Esophagus (tissue), 2 donors: ENCODE results near the gene AATK. TPM values are rescaled to one million over a fixed set of nuclear protein-coding genes. Genes with fewer than 3 reads are reported as not detected.

Source experiments
- H3K27ac ChIP-seq, 2 donors: one replicate each; pipeline ENCODE4 v1.5.1; 2013; ENCODE audit warnings: low read depth in 2 of 2, mild to moderate bottlenecking in 2 of 2, inconsistent platforms in 1 of 2, low read length in 1 of 2, moderate library complexity in 1 of 2
- H3K27me3 ChIP-seq, 2 donors: one replicate each; pipeline ENCODE4 v1.6.1; 2013; ENCODE audit warnings: low read length in 2 of 2, control low read depth in 1 of 2, mild to moderate bottlenecking in 1 of 2; ENCODE audit not compliant: insufficient read depth in 2 of 2, control insufficient read depth in 1 of 2
- H3K36me3 ChIP-seq, 2 donors: one replicate each; pipeline ENCODE4 v1.6.1; 2013; ENCODE audit warnings: low read length in 1 of 2; ENCODE audit not compliant: control insufficient read depth in 2 of 2, insufficient read depth in 2 of 2
- H3K4me1 ChIP-seq, 2 donors: one replicate each; pipeline ENCODE4 v1.6.1; 2013; ENCODE audit warnings: low read length in 1 of 2; ENCODE audit not compliant: control insufficient read depth in 2 of 2, insufficient read depth in 2 of 2
- H3K4me3 ChIP-seq, 2 donors: one replicate each; pipeline ENCODE4 v1.5.1; 2013; ENCODE audit warnings: low read length in 2 of 2, mild to moderate bottlenecking in 2 of 2, low read depth in 1 of 2, moderate library complexity in 1 of 2
- H3K9me3 ChIP-seq, 2 donors: one replicate each; pipeline ENCODE4 v1.6.1; 2013; ENCODE audit warnings: mild to moderate bottlenecking in 2 of 2, low read depth in 1 of 2, low read length in 1 of 2, moderate library complexity in 1 of 2; ENCODE audit not compliant: control insufficient read depth in 2 of 2, insufficient read depth in 1 of 2
- WGBS, 2 donors: extraction: QIAGEN DNeasy Blood & Tissue Kit; methylation state at CpG; one replicate each; pipeline ENCODE4 v1.1.7; 2013; 5-methylcytosine and 5-hydroxymethylcytosine counted together
- polyA plus RNA-seq, 2 donors: library from polyadenylated mRNA; stranded (reverse); fragments of 200-250 nt; gene quantifications; one replicate each; pipeline ENCODE4 v1.2.3, GENCODE V29; 2013
- donor health status: healthy with polysubstance abuse.
- donor health status: Bipolar disorder and iron deficiency.

Gene AATK
- polyA plus RNA-seq, 2 donors: 1.1 to 1.2 TPM

- Histone ChIP-seq H3K4me3 (no peak overlapping the region), H3K4me1 (peaks cover 0 to 4% of the 10 kb centered on the region in 2 donors), H3K9me3 (no peaks in the 10 kb centered on the region), H3K36me3 (peaks cover 0 to 16% of the 10 kb centered on the region in 2 donors), H3K27me3 (no peaks in the 10 kb centered on the region), H3K27ac (no peak overlapping the region)
- 80 to 85% methylated on average over 14 of the region's 14 CpGs for WGBS, 2 donors
These were observed 31.4 kb upstream of the AATK start for GRCh38 chr17:81197409-81197795.

- Histone ChIP-seq H3K36me3 (peaks cover 0 to 16% of the 10 kb centered on the region in 2 donors), H3K27ac (no peak overlapping the region), H3K9me3 (no peaks in the 10 kb centered on the region), H3K4me1 (peaks cover 0 to 4% of the 10 kb centered on the region in 2 donors), H3K27me3 (no peaks in the 10 kb centered on the region), H3K4me3 (no peak overlapping the region)
- WGBS, 2 donors: 85 to 88% methylated on average over 45 of the region's 45 CpGs
These were observed 30.7 kb upstream of the AATK start for GRCh38 chr17:81196505-81197408.

DNA sequence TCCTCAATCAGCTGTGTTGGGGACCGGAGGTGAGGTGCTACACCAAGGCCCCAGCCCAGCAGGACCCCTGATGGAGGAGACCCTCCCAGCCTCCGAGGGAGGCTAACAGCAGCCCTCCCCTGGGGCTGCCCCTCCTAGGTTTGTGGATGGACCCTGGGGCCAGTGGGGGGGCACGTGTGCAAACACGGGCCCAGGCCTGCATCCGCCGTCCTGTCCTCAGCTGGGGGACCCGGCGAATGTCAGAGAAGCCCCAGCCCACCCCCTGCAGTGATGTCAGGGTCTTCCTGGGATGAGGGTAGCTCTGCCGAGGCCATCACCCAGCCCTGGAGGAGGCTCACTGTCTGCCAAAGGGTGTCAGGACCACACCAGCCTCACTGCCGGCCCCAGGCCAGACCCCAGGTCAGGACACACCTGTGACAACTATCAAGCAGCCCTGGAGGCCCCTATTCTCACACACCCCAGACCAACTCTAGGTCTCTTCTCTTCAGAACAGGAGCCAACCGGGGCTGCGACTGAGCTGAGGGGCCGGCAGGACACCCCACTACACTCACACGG lies 30.0 kb upstream of the AATK start:
- WGBS, 2 donors: 90 to 97% methylated on average over 14 of the region's 14 CpGs
- Histone ChIP-seq H3K27me3 (no peaks in the 10 kb centered on the region), H3K27ac (no peak overlapping the region), H3K4me1 (peaks cover 0 to 4% of the 10 kb centered on the region in 2 donors), H3K4me3 (no peak overlapping the region), H3K9me3 (no peaks in the 10 kb centered on the region), H3K36me3 (peaks cover 0 to 16% of the 10 kb centered on the region in 2 donors)

GRCh38 chr17:81194941-81195901 lies 29.2 kb upstream of the AATK start:
- peaks cover 0 to 16% of the 10 kb centered on the region in 2 donors for H3K36me3 ChIP-seq
- WGBS, 2 donors: 84 to 91% methylated on average over 36 to 37 of the region's 37 CpGs

DNA sequence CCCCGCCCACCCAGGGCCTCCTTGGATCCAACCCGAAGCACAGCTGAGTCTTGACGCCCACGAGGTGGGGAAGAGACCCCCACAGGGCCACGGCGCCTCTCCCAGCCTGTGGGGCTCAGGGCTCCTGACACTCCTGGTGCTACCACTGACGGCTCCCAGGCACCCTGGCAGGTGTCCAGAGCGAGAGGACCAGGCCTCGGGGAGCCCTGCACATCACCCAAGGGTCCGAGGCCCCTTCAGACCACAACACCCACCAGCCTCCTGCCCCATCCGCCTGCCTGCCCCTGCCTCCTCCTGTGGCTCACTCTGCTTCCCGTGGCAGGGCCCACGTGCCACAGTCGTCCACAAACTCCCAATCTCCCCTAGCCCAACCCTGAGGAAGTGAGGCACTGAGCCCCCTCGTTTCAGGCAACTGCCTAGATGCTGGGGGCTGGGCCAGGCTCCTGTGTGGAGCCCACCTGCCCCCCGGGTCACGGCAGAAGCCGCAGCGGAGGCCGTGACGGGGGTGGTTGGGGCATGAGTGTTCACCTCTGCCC lies 28.3 kb upstream of the AATK start:
- 89 to 90% methylated on average over 21 of the region's 21 CpGs for WGBS, 2 donors
- H3K9me3 ChIP-seq: no peaks in the 10 kb centered on the region
- H3K4me3 ChIP-seq: no peak overlapping the region
- no peaks in the 10 kb centered on the region for H3K27me3 ChIP-seq
- H3K27ac ChIP-seq: no peak overlapping the region
- no peaks in the 10 kb centered on the region for H3K4me1 ChIP-seq
- H3K36me3 ChIP-seq: peaks cover 0 to 18% of the 10 kb centered on the region in 2 donors

More at GRCh38 chr17:81194941-81195901, 29.2 kb upstream of the AATK start:
- H3K4me3 ChIP-seq: no peak overlapping the region
- H3K4me1 ChIP-seq: no peaks in the 10 kb centered on the region
- no peaks in the 10 kb centered on the region for H3K27me3 ChIP-seq
- H3K27ac ChIP-seq: no peak overlapping the region
- no peaks in the 10 kb centered on the region for H3K9me3 ChIP-seq

DNA sequence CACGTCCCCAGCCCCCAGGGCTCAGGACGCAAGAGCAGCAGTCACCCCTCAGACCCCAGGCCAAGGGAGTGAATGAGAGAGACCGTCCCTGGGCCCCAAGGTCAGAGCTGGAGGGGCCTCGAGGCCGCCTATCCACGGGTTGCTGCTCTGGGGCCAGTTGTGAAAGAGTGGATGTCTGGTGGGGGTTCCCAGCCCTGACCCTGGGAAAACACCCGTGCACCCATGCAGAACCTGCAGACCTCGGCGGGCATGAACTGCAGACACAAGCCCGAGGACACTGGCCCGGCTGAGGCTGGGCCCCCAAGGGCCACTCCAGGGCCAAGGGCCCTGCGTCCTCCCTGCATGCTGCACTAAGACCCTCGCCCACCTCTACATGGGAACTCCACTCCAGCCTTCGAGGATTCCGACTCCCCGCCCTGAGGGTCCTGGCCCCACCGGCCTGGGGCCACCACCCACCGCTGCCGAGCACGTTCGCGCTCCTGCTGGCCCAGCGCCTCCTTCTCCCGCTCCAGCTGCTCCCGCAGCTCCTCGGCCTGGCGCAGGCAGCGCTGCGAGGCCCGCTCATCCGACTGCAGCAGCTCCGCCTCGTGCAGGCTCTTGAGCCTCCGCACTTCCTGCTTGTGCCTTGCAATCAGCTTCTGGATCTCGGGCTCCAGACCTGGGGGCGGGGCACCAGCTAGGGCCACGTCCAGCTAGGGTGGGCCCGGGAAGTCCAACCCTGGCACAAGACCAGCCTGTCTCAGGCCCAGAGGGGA lies 27.6 kb upstream of the AATK start:
- Histone ChIP-seq H3K4me3 (no peak overlapping the region), H3K9me3 (no peaks in the 10 kb centered on the region), H3K27ac (no peak overlapping the region), H3K4me1 (no peaks in the 10 kb centered on the region), H3K36me3 (peaks cover 0 to 15% of the 10 kb centered on the region in 2 donors), H3K27me3 (no peaks in the 10 kb centered on the region)
- 85 to 88% methylated on average over 36 to 38 of the region's 38 CpGs for WGBS, 2 donors

DNA sequence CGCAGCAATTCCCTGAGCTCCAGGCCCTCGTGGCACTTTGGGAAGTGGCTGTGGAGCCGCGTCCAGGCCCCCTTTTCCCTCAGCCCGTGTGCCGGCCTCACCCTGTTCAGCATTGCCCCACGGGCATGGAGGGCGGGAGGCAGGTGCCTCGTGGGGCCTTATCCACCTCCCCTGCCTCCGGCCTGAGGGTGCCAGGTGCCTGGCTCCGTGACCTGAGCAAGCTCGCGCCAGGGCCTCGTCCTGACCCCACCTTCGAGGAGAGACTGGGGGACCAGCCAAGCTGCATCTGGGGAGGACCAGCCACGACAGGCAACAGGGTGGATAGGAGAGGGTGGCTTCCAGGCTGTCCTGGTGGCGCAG lies 27.0 kb upstream of the AATK start:
- Histone ChIP-seq H3K9me3 (no peaks in the 10 kb centered on the region), H3K27ac (no peak overlapping the region), H3K4me1 (no peaks in the 10 kb centered on the region), H3K36me3 (peaks cover 0 to 13% of the 10 kb centered on the region in 2 donors), H3K27me3 (no peaks in the 10 kb centered on the region), H3K4me3 (no peak overlapping the region)
- WGBS, 2 donors: 81% methylated on average over 16 to 17 of the region's 17 CpGs

DNA sequence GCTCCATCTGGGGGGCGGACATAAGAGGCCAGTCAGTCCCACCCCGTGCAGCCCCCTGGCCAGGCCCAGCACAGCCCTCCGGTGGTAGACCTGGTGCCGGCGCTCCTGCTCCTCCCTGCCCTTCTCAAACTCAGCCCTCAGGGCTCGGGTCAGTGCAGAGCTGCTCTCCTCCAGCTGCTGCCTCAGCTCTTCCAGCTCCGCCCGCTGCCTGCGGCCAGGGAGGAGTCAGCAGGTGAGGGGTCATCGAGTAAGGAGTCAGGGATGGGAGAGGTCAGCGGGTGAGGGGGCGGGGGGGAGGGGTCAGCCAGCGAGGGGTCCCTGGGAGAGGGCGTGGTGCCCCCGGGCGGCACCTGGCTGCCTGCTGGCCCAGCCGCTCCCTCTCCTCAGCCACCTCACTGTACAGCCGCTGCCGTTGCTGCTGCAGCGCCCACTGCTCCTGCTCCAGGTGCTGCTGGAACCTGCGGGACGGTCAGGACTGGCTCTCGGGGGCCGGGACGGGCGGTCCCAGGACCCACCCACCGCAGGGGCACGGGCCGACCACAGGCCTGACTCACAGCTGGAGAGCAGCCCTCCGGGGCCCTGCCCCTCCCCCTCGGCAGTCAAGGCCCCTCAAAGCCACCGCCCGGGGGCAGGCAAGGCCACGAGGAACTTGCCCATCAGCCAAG lies 26.5 kb upstream of the AATK start:
- H3K27ac ChIP-seq: no peak overlapping the region
- no peaks in the 10 kb centered on the region for H3K4me1 ChIP-seq
- H3K9me3 ChIP-seq: no peaks in the 10 kb centered on the region
- 77 to 83% methylated on average over 23 to 34 of the region's 34 CpGs for WGBS, 2 donors
- H3K36me3 ChIP-seq: peaks cover 0 to 10% of the 10 kb centered on the region in 2 donors
- H3K4me3 ChIP-seq: no peak overlapping the region
- no peaks in the 10 kb centered on the region for H3K27me3 ChIP-seq
